K562 (cell line): ENCODE data around the gene FSCN2. TPM values are rescaled to one million over a fixed set of nuclear protein-coding genes. Genes with fewer than 3 reads are reported as not detected.
A peak's percentile ranks its signal among the peaks of the same experiment; 100 is the strongest.

Experiments used
- ATF6 ChIP-seq: sonication (generic); formaldehyde crosslinking; IDR thresholded peaks from 2 replicates; pipeline ENCODE4 v1.4.0; 2020; ENCODE audit warnings: mild to moderate bottlenecking, missing genetic modification reagents
- EP400 ChIP-seq: fragments of 450-650 bp; IDR thresholded peaks from 2 replicates; pipeline ENCODE4 v1.6.1; 2017; ENCODE audit warnings: antibody characterized with exemption, mild to moderate bottlenecking, moderate library complexity
- MGA ChIP-seq: fragments of 450-650 bp; IDR thresholded peaks from 2 replicates; pipeline ENCODE4 v1.6.1; 2016; ENCODE audit warnings: mild to moderate bottlenecking, moderate library complexity
- REST ChIP-seq, 2 experiments: fragments of 450-650 bp; formaldehyde crosslinking in 1 of 2; IDR thresholded peaks; 2 replicates each; pipeline versions ENCODE4 v1.4.0 to v1.6.1; 2014 to 2020; ENCODE audit warnings: mild to moderate bottlenecking in 2 of 2, borderline replicate concordance in 1 of 2, low read depth in 1 of 2
- polyA plus RNA-seq, 8 experiments: library from polyadenylated mRNA; depleted of rRNA in 4 of 8; stranded (reverse) in 5 of 8; unstranded in 3 of 8; fragments of >200 nt; fragmentation: Nextera tagmentation in 2 of 8; fragmentation: Illumina TruSeq in 1 of 8; extraction: Ambion mirVana in 2 of 8; extraction: Trizol in 1 of 8; gene quantifications; 2 replicates each; pipeline versions ENCODE4 v1.2.1 to v1.2.3, GENCODE V29; 2011 to 2014; ENCODE audit warnings: inconsistent platforms in 1 of 8, missing spikeins in 1 of 8
- total RNA-seq, 7 experiments: library from RNA; depleted of rRNA in 6 of 7; stranded (reverse); fragments of >200 nt in 6 of 7; fragmentation: Illumina TruSeq in 2 of 7; extraction: Trizol in 2 of 7; gene quantifications; 2 replicates each; pipeline versions ENCODE4 v1.2.1 to v1.2.3, GENCODE V29; 2011 to 2021; ENCODE audit warnings: low replicate concordance in 1 of 7

FSCN2 gene
- total and polyA plus RNA-seq, 9 of the 15 experiments (the other 6 are each of a cell fraction or from before 2014, with no cell fraction given), result 0.08 TPM; not detected in 8

- TF ChIP-seq MGA (peak; percentile 70), ATF6 (CRISPR knock-in tag) (no peak), EP400 (no peak), REST (IDR thresholded peaks at IDR 0.05; ENCODE audit: borderline replicate concordance) (peak; percentile 85), REST (CRISPR knock-in tag; IDR thresholded peaks at IDR 0.05; ENCODE audit: low read depth) (no peak)
Measured at GRCh38 chr17:81494626-81495377, 33.4 kb upstream of the FSCN2 start (continued).
